ENCODE results near the gene DENND1A. TPM values are rescaled to one million over a fixed set of nuclear protein-coding genes. Genes with fewer than 3 reads are reported as not detected.
"Not testable (repeated sequence)": the region's sequence is repeated elsewhere in the genome, so short reads cannot be mapped to it uniquely, and the experiment has no call there.

The DENND1A gene
- 37.4 and 48.1 TPM in 2 replicates for total RNA-seq (ENCODE audit: low replicate concordance)

GRCh38 chr9:123929870-123930831 lies at the start of gene DENND1A:
Gene DENND1A, minus strand, starts transcription at chr9:123930126. Its CDS starts 221 bp downstream, at chr9:123929905.
- Mint-ChIP-seq H3K4me3 (peak within 1 kb of the TSS; percentile 91), H3K36me3 (peaks cover 2% of the 10 kb centered on the region), H3K27me3 (ENCODE audit: insufficient read depth, low read depth) (peaks cover 7% of the 10 kb centered on the region), H3K9me3 (peaks cover under 1% of the 10 kb centered on the region), H3K27ac (peak within 1 kb of the TSS; percentile 91), H3K4me1 (peaks cover 31% of the 10 kb centered on the region)
- H3K4me1 ChIP-seq: peaks cover 52% of the 10 kb centered on the region
- H2AFZ ChIP-seq (replicated peaks): peak within 1 kb of the TSS; percentile 78
- H3K9me3 ChIP-seq (ENCODE audit: low read depth): no peaks in the 10 kb centered on the region
- peak within 1 kb of the TSS; percentile 98 for H3K4me2 ChIP-seq
- peak within 1 kb of the TSS; percentile 76 for H3K4me3 ChIP-seq
- no peaks in the 10 kb centered on the region for H3K36me3 ChIP-seq
- H3F3A ChIP-seq (ENCODE audit: low read depth): peaks cover 21% of the 10 kb centered on the region
- H4K20me1 ChIP-seq (ENCODE audit: low read depth): peaks cover 39% of the 10 kb centered on the region
- TF ChIP-seq CTCF (IDR thresholded peaks at IDR 0.05) (no peak), EZH2 (IDR thresholded peaks at IDR 0.05) (no peak), EZH2phosphoT487 (IDR thresholded peaks at IDR 0.05) (no peak)
- H3K79me2 ChIP-seq (ENCODE audit: low read depth): peaks cover 44% of the 10 kb centered on the region
- no peaks in the 10 kb centered on the region for H3K27me3 ChIP-seq
- H3K27ac ChIP-seq: no peak within 1 kb of the TSS
- peak within 1 kb of the TSS; percentile 28 for H3K9ac ChIP-seq
- DNase-seq (ENCODE audit: low spot score): peak; percentile 97

- no peaks in the 10 kb centered on the region for H3K36me3 Mint-ChIP-seq
- H3K27me3 Mint-ChIP-seq (ENCODE audit: insufficient read depth, low read depth): peaks cover 8% of the 10 kb centered on the region
- Histone ChIP-seq H4K20me1 (ENCODE audit: low read depth) (no peaks in the 10 kb centered on the region), H3K9ac (no peak overlapping the region), H3K36me3 (no peaks in the 10 kb centered on the region), H3K4me2 (no peak overlapping the region), H3K4me3 (no peak overlapping the region), H2AFZ (replicated peaks) (no peak overlapping the region), H3K27ac (no peak overlapping the region), H3K27me3 (peaks cover 54% of the 10 kb centered on the region), H3F3A (ENCODE audit: low read depth) (peaks cover 2% of the 10 kb centered on the region), H3K4me1 (no peaks in the 10 kb centered on the region), H3K79me2 (ENCODE audit: low read depth) (no peaks in the 10 kb centered on the region), H3K9me3 (ENCODE audit: low read depth) (no peaks in the 10 kb centered on the region)
- peaks cover 4% of the 10 kb centered on the region for H3K4me1 Mint-ChIP-seq
- DNase-seq (ENCODE audit: low spot score): no peak
- no peaks in the 10 kb centered on the region for H3K9me3 Mint-ChIP-seq
- no peak overlapping the region for H3K4me3 Mint-ChIP-seq
- H3K27ac Mint-ChIP-seq: no peak overlapping the region
- TF ChIP-seq CTCF (IDR thresholded peaks at IDR 0.05) (no peak), EZH2phosphoT487 (IDR thresholded peaks at IDR 0.05) (no peak), EZH2 (IDR thresholded peaks at IDR 0.05) (no peak)
Observed at GRCh38 chr9:123978981-123979380, 49.1 kb upstream of the DENND1A start.

GRCh38 chr9:123976579-123976978 lies 46.7 kb upstream of the DENND1A start:
- H3K4me1 ChIP-seq; H3K79me2 ChIP-seq (ENCODE audit: low read depth); H3K9me3 Mint-ChIP-seq; H3K27ac Mint-ChIP-seq; H3K4me2 ChIP-seq; H4K20me1 ChIP-seq (ENCODE audit: low read depth); H3K36me3 ChIP-seq; H3K4me3 ChIP-seq; H3K27ac ChIP-seq; H3K4me1 Mint-ChIP-seq; DNase-seq (ENCODE audit: low spot score); H3K27me3 Mint-ChIP-seq (ENCODE audit: insufficient read depth, low read depth); H3K9me3 ChIP-seq (ENCODE audit: low read depth); H3K9ac ChIP-seq; H3K36me3 Mint-ChIP-seq; H2AFZ ChIP-seq (replicated peaks); H3K4me3 Mint-ChIP-seq: not testable (repeated sequence)
- Histone ChIP-seq H3F3A (ENCODE audit: low read depth) (peaks cover 26% of the 10 kb centered on the region), H3K27me3 (peaks cover 38% of the 10 kb centered on the region)

- Mint-ChIP-seq H3K27ac (no peak overlapping the region), H3K4me1 (no peaks in the 10 kb centered on the region), H3K36me3 (no peaks in the 10 kb centered on the region), H3K9me3 (no peaks in the 10 kb centered on the region), H3K4me3 (no peak overlapping the region), H3K27me3 (ENCODE audit: insufficient read depth, low read depth) (peaks cover 3% of the 10 kb centered on the region)
- no peak overlapping the region for H3K4me2 ChIP-seq
- peaks cover 31% of the 10 kb centered on the region for H3K27me3 ChIP-seq
- TF ChIP-seq EZH2phosphoT487 (IDR thresholded peaks at IDR 0.05): no peak
- no peak for TF ChIP-seq EZH2 (IDR thresholded peaks at IDR 0.05)
- no peak for TF ChIP-seq CTCF (IDR thresholded peaks at IDR 0.05)
- no peaks in the 10 kb centered on the region for H3K9me3 ChIP-seq (ENCODE audit: low read depth)
- H3K9ac ChIP-seq: no peak overlapping the region
- no peaks in the 10 kb centered on the region for H3K36me3 ChIP-seq
- no peak overlapping the region for H2AFZ ChIP-seq (replicated peaks)
- no peak overlapping the region for H3K27ac ChIP-seq
- H3K4me3 ChIP-seq: no peak overlapping the region
- H3F3A ChIP-seq (ENCODE audit: low read depth): peaks cover 26% of the 10 kb centered on the region
- H4K20me1 ChIP-seq (ENCODE audit: low read depth): no peaks in the 10 kb centered on the region
- no peaks in the 10 kb centered on the region for H3K79me2 ChIP-seq (ENCODE audit: low read depth)
- DNase-seq (ENCODE audit: low spot score): no peak
- no peaks in the 10 kb centered on the region for H3K4me1 ChIP-seq
Observed at GRCh38 chr9:123975871-123976270, 45.9 kb upstream of the DENND1A start.
